GM18511 (cell line): ENCODE results near the gene NARF.
"Not testable (repeated sequence)": the region's sequence is repeated elsewhere in the genome, so short reads cannot be mapped to it uniquely, and the experiment has no call there.

Source experiments
- ATAC-seq: cut with Tn5 transposase; IDR thresholded peaks from one replicate; pipeline ENCODE4 v1.9.1; 2021; ENCODE audit warnings: mild to moderate bottlenecking, moderate library complexity; ENCODE audit not compliant: unreplicated experiment

The NARF gene

GRCh38 chr17:82445542-82445941, 13.0 kb upstream of the NARF start:
- no peak for ATAC-seq

- no peak for ATAC-seq
Measured at GRCh38 chr17:82446124-82446523, 12.4 kb upstream of the NARF start.

GRCh38 chr17:82446649-82447048, 11.9 kb upstream of the NARF start:
- no peak for ATAC-seq

GRCh38 chr17:82447876-82448275, 10.7 kb upstream of the NARF start:
- no peak for ATAC-seq

DNA sequence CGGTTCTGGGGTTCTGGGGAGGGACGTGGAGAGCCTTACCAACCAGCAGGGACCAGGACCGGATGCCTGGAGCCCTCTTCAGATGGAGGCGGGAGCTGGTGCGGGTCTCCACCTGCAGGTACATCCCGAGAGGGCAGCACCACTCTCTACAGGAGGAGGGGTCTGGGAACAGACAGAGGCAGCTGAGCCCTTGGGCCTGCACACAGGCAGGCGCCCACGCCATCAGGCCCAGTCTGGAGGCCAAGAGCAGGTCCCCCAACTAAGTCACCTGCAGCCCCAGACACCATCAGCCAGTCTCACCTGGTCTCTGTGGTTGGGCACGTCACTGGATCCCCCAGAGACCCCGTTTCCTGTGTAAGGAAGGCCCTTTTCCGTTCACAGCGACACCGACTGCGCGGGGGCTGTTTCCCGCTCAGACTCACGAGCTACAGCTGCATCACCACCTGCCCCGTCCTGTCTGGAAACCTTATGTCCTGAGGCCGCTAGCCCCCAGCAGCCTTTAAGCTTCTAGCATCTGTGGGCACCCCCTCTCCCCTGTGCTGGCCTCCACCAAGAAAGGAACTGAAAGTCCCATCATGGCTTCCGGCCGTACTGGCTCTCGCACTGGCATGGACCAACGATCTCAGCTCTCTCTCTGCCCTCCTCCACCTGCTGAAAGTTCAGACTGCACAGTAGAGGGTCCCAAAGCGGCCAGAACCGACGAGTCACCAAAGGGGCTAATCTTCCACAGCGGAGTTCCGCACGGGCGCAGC, 9.2 kb upstream of the NARF start:
- peak; percentile 66 for ATAC-seq

DNA sequence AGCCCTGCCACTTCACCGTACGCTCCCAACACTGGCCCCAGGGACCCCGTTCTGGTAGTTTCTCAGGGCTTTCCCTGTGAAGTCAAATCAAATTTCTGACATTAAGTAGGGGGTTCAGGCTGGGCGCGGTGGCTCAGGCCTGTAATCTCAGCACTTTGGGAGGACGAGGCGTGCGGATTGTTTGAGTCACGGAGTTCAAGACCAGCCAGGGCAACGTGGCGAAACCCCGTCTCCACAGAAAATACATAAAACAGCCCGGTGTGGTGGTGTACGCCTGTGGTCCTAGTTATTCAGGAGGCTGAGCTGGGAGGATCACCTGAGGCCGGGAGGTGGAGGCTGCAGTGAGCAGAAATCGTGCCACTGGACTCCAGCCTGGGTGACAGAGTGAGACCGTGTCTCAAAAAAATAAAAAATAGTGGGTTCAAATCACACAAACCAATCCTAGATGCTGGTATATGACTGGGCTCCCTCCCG, 8.6 kb upstream of the NARF start:
- ATAC-seq: peak; percentile 13

GRCh38 chr17:82450357-82451106, 8.0 kb upstream of the NARF start, which contains the start of gene CYBC1:
CYBC1 (minus strand) TSS chr17:82450752; CDS start chr17:82449254, 1,498 bp downstream.
- ATAC-seq: peak; percentile 57

DNA sequence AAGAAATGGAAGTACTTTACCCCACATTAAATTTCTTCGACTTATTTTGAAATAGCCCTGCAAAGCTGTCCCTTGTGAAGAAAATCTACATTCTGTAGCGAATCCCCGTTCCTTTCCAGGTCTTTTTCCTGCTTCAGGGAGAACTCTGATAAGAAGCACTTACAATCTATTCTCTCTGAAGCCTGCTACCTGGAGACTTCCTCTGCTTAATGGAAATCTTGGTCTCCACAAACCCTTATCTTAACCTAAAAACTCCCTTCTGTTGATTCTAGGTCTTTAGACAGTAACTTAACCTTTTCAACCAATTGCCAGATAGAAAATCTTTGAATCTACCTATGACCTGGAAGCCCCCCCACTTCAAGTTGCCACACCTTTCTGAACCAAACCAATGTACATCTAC, 6.4 kb upstream of the NARF start:
- no peak for ATAC-seq

DNA sequence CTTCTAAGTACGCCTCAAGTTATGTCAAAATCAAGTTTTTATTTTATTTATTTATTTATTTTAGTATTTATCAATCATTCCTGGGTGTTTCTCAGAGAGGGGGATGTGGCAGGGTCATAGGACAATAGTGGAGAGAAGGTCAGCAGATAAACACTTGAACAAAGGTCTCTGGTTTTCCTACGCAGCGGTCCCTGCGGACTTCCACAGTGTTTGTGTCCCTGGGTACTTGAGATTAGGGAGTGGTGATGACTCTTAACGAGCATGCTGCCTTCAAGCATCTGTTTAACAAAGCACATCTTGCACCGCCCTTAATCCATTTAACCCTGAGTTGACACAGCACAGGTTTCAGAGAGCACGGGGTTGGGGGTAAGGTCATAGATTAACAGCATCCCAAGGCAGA, 5.4 kb upstream of the NARF start:
- not testable (repeated sequence) for ATAC-seq

GRCh38 chr17:82453706-82454105, 4.8 kb upstream of the NARF start:
- not testable (repeated sequence) for ATAC-seq

- ATAC-seq: no peak
Measured at GRCh38 chr17:82457073-82457928, 1.2 kb upstream of the NARF start.

DNA sequence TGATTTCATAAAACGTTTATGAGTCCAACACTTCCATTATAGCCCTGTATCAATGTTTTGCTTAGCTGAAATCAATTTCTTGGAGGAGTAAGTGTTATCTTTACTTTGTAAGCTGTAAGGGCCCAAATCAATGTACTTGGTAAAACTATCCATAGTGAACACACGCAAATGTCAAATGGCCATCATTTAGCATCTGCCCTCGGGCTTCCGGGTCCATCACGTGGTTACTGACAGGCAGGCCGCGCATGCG, 687 bp upstream of the NARF start:
- ATAC-seq: no peak

DNA sequence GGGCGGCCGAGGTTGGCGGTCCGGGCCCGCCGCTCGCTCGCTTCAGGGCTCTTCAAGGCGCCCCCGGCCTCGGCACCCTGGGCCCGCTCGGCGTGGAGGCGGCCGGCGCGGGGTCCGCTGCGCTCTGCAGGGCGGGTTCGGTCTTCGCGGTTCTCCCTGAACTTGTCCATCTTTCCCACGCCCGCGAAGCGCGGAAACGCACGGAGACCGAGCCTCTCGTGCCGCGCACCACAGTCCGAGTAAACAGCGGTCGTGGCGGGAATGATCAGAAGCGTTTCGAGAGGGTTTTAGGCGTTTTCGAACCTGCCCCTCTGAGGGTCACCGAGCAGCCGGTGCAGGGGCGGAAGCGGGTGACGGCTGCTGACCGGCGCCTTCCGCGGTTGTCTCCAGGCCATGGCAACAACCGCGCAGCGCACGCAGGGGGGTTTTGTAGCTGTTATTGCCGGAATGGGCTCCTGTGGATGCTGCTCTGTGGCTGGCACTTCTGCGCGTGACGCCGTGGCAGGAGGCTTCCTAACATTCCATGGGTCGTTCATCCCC, 414 bp downstream of the NARF start:
- peak; percentile 22 for ATAC-seq

DNA sequence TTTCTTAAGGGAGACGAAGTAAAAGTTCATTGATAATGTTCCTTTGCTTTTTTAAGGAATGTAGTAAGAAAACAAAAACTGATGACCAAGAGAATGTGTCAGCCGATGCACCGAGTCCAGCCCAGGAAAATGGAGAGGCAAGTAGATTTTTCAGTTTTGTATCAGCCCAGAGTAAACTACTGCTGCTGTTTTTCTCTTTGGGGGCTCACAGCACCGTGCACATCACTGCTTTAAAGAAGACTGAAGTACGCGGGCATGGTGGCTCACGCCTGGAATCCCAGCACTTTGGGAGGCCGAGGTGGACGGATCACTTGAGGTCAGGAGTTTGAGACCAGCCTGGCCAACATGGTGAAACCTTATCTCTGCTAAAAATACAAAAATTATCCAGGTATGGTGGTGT, 1.4 kb downstream of the NARF start:
- ATAC-seq: not testable (repeated sequence)

DNA sequence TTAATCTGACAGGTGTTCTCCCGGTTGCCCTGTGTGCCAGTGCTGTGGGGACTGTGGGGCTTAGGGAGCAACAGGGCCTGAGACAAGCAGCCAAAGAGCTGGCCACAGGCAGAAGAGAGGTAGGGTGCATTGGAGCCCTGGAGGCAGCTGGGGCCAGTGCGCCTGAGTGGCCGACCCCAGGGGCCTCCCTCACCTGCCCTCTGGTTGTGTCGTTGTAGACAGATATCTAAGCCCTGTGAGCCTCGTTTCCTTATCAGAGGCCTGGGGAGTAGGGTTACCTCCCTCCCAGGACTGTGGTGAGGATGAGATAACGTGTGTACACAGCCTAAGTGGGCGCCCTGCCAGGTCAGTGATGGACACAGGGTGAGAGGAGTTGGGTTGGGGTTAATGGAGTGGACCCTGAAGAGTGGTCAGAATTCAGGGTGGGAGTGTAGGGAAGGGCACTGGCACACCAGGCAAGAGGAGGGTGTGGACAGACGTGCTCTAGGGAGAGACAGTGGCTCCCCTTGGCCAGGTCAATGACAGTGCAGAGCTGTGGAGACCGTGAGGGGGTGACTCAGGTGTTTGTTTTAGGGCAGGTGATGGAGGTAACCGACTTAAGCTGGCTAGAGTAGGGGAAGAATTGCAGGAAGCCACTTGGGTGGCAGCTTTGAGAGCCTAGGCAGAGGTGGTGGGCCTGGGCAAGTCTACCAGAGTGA, 3.4 kb downstream of the NARF start:
- ATAC-seq: no peak

DNA sequence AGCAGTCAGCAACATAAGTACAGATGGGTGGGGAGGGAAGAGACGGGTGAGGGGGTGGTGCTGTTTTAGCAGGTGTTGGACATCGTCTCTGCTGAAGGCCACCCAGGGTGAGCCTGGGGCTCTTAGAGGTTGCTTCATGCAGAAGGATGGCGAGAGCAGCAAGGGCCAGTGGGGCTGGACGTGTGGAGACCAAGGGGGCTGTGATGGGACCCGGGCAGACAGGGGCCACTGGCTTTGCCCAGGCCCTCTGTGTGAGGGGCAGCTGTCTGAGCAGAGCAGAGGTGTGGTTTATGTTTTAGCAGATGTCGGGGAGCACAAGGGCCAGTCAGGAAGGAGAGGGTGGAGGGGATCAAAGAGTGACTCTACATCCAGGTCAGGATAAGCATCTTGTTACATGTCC, 4.8 kb downstream of the NARF start:
- no peak for ATAC-seq

GRCh38 chr17:82463925-82464566, 5.5 kb downstream of the NARF start:
- no peak for ATAC-seq

- ATAC-seq: no peak
Measured at GRCh38 chr17:82464567-82464929, 6.0 kb downstream of the NARF start.

GRCh38 chr17:82465023-82465603, 6.6 kb downstream of the NARF start:
- ATAC-seq: no peak

- no peak for ATAC-seq
Measured at GRCh38 chr17:82468692-82469091, 10.2 kb downstream of the NARF start.
